EL (cell line): ENCODE results near the gene FERMT3.

ENCODE experiments used
- DNase-seq: peaks from one replicate; pipeline ENCODE4 v3.0.0-alpha.2; 2016

FERMT3 gene

DNA sequence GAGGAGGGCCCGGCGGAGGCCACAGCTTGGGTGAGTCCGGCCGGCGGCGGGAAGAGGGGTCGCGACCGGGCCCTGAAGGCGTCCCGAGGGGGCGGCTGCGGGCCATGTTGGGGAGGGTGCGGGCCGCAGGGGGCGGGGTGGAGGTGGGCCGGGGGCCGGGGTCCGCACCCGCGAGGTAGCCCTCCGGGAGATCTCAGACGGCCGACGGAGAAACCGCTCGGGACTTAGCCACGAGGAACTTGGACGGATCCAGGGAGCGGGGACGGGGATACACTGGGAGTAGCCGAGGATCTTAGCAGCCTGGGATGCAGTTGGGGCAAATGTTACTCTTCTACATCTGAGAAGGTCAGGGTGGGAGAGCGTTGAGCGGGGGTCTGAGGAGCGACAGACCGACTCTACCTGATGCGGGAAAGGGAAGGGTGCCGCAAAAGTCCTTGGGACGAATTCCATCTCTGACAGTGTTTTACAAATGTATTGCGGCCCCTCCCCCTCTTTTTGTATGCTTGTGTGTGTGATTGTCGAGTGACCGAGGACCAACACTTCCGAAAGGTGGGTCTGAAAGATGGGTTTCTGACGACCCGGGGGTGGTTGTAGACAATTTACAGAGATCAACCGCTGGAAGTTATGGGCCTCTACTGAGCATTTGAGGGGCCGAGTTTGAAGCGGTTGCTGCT is 19.9 kb upstream of the FERMT3 start:
- DNase-seq: peak; percentile 20

DNA sequence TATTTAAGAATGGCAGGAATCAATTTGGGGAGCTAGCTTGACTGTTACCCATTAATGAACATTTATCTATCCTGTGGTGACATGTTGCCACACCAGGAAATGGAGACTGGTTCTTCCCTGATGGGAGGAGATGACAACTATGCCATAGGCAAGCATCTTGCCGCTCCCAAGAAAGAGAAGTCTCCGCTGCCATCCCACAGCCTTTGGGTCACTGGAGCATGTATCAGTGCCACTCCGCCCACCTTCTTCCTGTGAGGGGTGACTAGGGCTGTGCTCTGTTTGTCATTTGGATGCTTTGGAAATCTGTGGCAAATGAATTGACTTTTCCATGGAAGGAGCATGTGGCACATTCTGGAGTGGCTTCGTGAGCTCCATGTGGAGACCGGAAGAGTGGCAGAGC is 14.1 kb upstream of the FERMT3 start:
- DNase-seq: no peak

DNA sequence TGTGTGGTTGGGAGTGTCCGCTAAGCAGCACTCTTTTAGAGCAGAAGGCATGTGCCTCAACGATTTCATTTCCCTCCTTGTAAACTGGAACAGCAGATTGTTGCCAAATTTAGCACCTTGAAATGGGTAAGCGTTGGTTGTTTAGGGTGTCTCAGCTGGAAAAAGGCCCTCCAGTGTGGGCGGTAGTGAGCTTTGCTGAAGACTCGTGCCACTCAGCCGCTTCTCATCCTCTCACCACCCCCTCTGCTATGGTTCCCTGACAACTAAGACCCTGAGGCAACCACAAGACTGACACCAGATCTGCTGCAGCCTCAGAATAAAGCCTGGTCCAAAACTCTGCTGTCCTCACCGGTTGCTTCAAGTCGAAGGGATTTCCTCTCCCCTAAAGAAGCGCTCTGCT is 9.9 kb upstream of the FERMT3 start:
- DNase-seq: no peak

DNA sequence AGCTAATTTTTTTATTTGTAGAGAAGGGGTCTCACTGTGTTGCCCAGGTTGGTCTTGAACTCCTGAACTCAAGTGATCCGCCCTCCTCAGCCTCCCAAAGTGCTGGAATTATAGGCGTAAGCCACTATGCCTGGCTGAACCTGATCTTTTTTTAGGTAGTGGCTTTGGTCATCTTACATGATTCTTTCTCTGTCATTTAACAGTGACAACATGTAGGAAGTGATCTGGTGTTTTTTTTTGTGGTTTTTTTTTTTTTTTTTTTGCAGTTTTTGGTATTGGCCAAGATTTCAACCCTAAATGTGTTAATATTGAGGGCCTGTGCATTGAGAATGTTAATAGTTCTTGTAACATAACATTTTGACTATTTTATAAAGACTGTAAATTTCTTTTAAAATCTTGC is 8.0 kb upstream of the FERMT3 start:
- no peak for DNase-seq

- DNase-seq: no peak
These were observed 5.0 kb upstream of the FERMT3 start for GRCh38 chr11:64201543-64201942.

GRCh38 chr11:64202992-64203391 is 3.5 kb upstream of the FERMT3 start:
- no peak for DNase-seq

DNA sequence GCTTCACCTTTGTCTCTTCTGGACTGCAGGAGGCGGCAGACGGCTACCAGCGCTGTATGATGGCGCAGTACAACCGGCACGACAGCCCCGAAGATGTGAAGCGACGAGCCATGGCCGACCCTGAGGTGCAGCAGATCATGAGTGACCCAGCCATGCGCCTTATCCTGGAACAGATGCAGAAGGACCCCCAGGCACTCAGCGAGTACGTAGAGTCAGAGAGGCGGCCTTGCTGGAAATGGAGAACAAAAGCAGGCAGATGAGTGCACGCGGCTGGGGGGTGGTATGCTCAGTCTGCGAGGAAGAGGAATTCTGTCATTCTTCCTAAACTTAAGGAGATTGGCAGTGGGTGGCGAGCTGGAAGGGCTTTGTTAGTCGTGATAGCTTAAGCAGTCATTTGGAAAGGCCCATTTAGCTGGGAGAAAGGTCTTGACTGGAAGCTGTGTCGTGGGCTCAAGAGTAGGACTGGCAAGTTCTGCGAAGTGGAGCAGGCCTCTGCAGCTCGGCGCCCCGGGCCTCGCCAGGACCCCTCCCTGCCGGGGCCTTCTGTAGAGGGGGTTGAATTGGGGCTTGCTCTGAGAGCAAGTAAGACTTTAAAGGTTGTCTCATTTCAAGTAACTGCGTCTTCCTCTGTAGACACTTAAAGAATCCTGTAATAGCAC is 3.0 kb upstream of the FERMT3 start:
- no peak for DNase-seq

- DNase-seq: no peak
These were observed 2.5 kb upstream of the FERMT3 start for GRCh38 chr11:64204080-64204440.

GRCh38 chr11:64204464-64204989 is 2.0 kb upstream of the FERMT3 start:
- DNase-seq: peak; percentile 92

DNA sequence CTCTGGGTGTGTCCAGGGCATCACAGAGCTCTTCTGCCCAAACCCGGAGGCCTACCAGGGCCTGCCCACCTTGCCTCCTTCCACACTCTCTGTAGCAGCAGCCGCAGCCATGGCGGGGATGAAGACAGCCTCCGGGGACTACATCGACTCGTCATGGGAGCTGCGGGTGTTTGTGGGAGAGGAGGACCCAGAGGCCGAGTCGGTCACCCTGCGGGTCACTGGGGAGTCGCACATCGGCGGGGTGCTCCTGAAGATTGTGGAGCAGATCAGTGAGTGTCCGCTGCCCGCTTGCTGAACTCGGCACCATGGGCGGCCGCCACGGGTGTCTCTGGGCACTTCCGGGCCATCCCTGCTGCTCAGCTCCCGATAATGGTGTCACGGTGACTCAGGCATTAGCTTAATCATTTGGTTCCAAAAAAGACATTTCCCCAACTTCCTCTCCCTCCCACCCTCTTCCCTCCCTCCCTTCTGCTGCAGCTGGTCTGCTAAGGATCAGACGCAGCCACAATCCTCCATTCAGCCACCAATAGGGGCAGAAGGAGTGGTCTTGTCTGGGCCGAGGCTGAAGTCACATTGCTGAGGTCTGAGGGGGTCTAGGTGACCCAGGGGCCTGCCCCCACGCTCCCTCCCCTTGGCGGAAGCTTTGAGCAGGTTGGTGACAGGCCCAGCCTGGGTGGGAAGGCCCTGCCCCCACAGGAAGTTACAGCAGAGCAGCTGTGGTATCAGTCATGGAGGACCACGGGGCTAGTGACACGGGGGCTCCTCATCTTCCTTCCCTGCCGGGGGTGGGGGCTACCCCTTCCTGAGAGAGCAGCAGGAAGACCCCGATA is 950 bp downstream of the FERMT3 start:
- peak; percentile 81 for DNase-seq

DNA sequence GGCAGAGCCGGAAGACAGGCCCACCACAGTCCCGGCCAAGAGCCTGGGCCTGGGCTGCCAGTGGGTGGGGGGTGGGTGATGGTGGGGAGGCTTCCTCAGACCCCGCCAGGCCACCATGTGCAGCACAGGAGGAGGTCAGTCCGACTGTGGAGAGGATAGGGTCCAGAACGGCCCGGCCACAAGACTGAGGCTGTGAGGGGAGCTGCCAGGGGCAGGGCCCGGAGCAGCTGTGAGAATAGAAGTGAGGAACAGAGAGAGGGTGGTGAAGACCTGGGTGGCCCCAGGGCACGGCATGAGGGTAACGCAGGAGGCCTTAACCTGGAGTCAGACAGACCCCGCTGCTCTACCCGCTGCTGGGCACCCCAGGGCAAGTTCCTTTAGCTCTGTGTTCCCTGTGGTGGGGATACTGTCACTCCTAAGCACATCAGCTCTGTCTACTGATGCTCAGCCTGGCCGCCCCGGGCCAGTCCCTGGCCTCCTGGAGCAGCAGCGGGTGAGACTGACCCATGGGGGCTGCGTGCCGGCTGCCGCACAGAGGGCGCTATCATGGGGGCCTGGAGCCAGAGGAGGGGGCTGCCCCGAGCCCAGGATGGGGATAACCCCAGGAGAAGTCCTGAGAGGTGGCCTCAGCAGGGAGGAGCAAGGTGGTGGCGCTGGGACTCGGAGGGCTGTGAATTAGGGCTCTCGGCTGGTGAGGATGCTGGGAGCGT is 1.7 kb downstream of the FERMT3 start:
- DNase-seq: no peak

DNA sequence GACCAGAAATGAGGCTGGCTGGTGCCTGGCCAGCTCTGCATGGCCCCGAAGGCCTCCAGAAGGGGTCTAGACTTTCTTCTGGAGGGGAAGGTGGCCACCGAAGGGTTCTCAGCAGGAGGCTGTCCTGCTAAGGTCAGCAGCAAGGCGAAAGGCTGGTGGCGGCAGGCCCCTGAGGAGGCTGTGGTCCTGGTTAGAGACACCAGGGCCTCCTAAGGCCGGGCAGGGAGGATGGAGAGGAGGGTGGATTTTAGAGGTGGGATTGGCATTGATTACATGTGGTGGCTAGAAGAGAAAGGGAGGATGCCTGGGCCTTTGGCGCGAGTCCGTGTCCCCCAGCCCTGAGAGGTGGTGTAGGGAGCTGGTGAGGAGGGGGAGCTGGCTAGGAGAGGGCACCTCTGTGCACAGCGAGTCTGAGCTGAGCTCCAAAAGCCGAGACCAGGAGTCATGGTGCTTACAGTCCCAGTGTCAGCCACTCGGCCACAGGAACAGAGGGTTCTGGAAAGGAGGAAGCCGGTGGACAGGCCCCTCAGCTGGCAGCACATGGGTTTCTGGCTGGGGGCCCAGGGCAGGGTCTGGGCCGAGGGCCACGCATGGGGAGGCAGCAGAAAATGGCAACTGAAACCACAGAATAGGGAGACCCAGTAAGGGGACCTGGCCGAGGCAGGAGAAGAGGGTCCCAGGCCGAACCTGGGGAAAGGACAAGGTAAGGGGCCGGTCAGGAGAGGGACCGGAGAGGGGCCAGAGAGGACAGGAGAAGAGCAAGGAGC is 2.5 kb downstream of the FERMT3 start:
- DNase-seq: no peak

GRCh38 chr11:64209563-64209843 is 3.0 kb downstream of the FERMT3 start:
- DNase-seq: no peak

DNA sequence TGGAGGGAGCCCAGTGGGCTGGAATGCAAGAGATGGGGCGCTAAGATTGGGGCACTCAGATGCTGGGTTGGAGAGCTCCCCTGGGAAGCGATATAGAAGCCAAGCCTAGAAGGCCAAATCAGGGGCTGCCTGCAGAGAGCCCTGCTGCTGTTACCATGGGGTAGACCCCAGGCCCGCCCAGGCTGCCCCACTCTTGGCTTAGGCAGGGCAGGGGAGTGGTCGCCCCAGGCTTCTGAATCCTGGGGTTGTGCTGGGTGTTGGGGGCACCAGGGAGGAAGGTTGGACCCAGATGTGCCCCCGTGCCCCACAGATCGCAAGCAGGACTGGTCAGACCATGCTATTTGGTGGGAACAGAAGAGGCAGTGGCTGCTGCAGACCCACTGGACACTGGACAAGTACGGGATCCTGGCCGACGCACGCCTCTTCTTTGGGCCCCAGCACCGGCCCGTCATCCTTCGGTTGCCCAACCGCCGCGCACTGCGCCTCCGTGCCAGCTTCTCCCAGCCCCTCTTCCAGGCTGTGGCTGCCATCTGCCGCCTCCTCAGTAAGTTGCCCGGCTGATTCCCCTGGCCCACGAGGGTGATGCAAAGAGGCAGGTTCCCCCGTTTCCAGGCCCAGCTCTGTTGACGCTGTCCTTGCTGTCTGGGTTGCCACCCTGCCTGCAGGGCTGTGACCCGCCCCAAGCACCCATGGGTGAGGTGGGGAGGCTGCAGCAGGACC is 3.9 kb downstream of the FERMT3 start:
- no peak for DNase-seq

- no peak for DNase-seq
These were observed 4.8 kb downstream of the FERMT3 start for GRCh38 chr11:64211181-64211872.

- DNase-seq: no peak
These were observed 10.4 kb downstream of the FERMT3 start for GRCh38 chr11:64216879-64217278.

DNA sequence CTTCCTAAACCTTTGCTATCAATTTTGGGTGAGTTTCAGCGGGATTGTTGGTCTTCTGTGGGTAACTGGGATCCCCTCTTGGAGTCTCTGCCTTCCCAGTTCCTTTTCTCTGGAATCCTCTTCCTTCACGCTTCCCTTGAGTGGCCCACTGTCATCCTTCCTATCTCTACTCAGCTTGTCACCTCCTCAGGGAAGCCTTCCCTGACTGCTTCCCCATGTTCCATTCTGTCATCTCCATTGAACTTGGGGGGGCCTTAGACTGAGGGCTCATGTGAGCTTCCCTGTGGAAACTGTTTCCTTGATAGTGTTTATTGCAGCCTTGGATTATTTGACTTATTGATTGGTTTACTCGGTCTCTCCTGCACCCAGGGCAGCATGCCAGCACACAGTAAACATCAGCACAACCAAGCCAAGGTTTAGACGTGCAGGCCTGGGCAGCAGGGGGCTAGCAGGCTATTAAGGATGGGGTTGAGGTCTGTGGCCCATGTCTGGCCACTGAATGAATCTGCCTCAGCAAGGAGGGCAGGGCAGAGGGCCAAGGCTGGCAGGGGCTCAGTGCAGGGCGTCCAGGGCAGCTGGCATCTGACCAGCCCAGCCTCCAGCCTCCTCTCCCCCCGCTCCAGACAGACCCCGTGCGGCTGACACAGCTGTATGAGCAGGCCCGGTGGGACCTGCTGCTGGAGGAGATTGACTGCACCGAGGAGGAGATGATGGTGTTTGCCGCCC is 12.3 kb downstream of the FERMT3 start:
- no peak for DNase-seq

DNA sequence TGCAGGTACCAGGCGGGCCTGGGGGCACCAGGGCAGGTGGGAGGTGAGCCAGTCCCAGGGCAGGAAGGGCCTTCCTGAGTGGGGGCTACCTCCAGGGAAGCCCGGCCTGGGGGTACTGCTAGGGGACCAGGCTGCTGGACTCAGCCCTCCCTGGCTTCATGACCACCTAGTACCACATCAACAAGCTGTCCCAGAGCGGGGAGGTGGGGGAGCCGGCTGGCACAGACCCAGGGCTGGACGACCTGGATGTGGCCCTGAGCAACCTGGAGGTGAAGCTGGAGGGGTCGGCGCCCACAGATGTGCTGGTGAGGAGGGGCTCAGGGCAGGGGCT is 12.8 kb downstream of the FERMT3 start:
- DNase-seq: no peak

- DNase-seq: no peak
These were observed 13.2 kb downstream of the FERMT3 start for GRCh38 chr11:64219755-64220154.

- DNase-seq: no peak
These were observed 13.8 kb downstream of the FERMT3 start for GRCh38 chr11:64220271-64220670.

- no peak for DNase-seq
These were observed 14.3 kb downstream of the FERMT3 start for GRCh38 chr11:64220798-64221197.
